ENCODE results near the gene RTN4RL2.
"Not testable (repeated sequence)": the region's sequence is repeated elsewhere in the genome, so short reads cannot be mapped to it uniquely, and the experiment has no call there.

RTN4RL2 gene

GRCh38 chr11:57439786-57440185 lies 20.5 kb upstream of the RTN4RL2 start:
- Histone ChIP-seq H3K79me2 (ENCODE audit: insufficient read depth, low read length) (no peaks in the 10 kb centered on the region), H3K4me3 (ENCODE audit: insufficient read depth, low read length, poor library complexity, severe bottlenecking) (no peak overlapping the region), H3K9me2 (replicated peaks; ENCODE audit: insufficient read depth, low read length) (no peaks in the 10 kb centered on the region), H3K27ac (ENCODE audit: low read depth, low read length) (no peak overlapping the region), H2AFZ (ENCODE audit: low read depth, low read length, severe bottlenecking) (no peak overlapping the region), H3K27me3 (ENCODE audit: low read length) (no peaks in the 10 kb centered on the region), H3K36me3 (ENCODE audit: low read length) (no peaks in the 10 kb centered on the region), H3K9me3 (ENCODE audit: insufficient read depth, low read length) (no peaks in the 10 kb centered on the region), H3F3A (ENCODE audit: insufficient read depth) (no peaks in the 10 kb centered on the region), H3K4me2 (ENCODE audit: low read depth, low read length, poor library complexity, severe bottlenecking) (no peak overlapping the region), H4K20me1 (ENCODE audit: low read depth, low read length) (no peaks in the 10 kb centered on the region), H3K9ac (ENCODE audit: low read length) (no peak overlapping the region)
- no peak for TF ChIP-seq EZH2phosphoT487 (conservative IDR thresholded peaks at IDR 0.05; ENCODE audit: low read length)
- TF ChIP-seq CTCF (IDR thresholded peaks at IDR 0.05; ENCODE audit: insufficient read depth, low read length, poor library complexity, severe bottlenecking): no peak

GRCh38 chr11:57440744-57441414 lies 19.4 kb upstream of the RTN4RL2 start:
- Histone ChIP-seq H3F3A (ENCODE audit: insufficient read depth) (no peaks in the 10 kb centered on the region), H3K9me2 (replicated peaks; ENCODE audit: insufficient read depth, low read length) (no peaks in the 10 kb centered on the region), H3K4me3 (ENCODE audit: insufficient read depth, low read length, poor library complexity, severe bottlenecking) (no peak overlapping the region), H2AFZ (ENCODE audit: low read depth, low read length, severe bottlenecking) (no peak overlapping the region), H3K9me3 (ENCODE audit: insufficient read depth, low read length) (no peaks in the 10 kb centered on the region), H3K79me2 (ENCODE audit: insufficient read depth, low read length) (no peaks in the 10 kb centered on the region), H3K27ac (ENCODE audit: low read depth, low read length) (no peak overlapping the region), H3K4me2 (ENCODE audit: low read depth, low read length, poor library complexity, severe bottlenecking) (no peak overlapping the region), H3K9ac (ENCODE audit: low read length) (no peak overlapping the region), H3K36me3 (ENCODE audit: low read length) (no peaks in the 10 kb centered on the region), H4K20me1 (ENCODE audit: low read depth, low read length) (no peaks in the 10 kb centered on the region), H3K27me3 (ENCODE audit: low read length) (no peaks in the 10 kb centered on the region)
- TF ChIP-seq CTCF (IDR thresholded peaks at IDR 0.05; ENCODE audit: insufficient read depth, low read length, poor library complexity, severe bottlenecking) (no peak), EZH2phosphoT487 (conservative IDR thresholded peaks at IDR 0.05; ENCODE audit: low read length) (no peak)

GRCh38 chr11:57444362-57445121 lies 15.8 kb upstream of the RTN4RL2 start:
- H3K4me3 ChIP-seq (ENCODE audit: insufficient read depth, low read length, poor library complexity, severe bottlenecking): no peak overlapping the region
- H3K9ac ChIP-seq (ENCODE audit: low read length): no peak overlapping the region
- TF ChIP-seq CTCF (IDR thresholded peaks at IDR 0.05; ENCODE audit: insufficient read depth, low read length, poor library complexity, severe bottlenecking): no peak
- TF ChIP-seq EZH2phosphoT487 (conservative IDR thresholded peaks at IDR 0.05; ENCODE audit: low read length): no peak
- H3K79me2 ChIP-seq (ENCODE audit: insufficient read depth, low read length): no peaks in the 10 kb centered on the region
- H3K36me3 ChIP-seq (ENCODE audit: low read length): no peaks in the 10 kb centered on the region
- H3K9me2 ChIP-seq (replicated peaks; ENCODE audit: insufficient read depth, low read length): no peaks in the 10 kb centered on the region
- no peaks in the 10 kb centered on the region for H3F3A ChIP-seq (ENCODE audit: insufficient read depth)
- no peaks in the 10 kb centered on the region for H4K20me1 ChIP-seq (ENCODE audit: low read depth, low read length)
- no peak overlapping the region for H2AFZ ChIP-seq (ENCODE audit: low read depth, low read length, severe bottlenecking)
- H3K27me3 ChIP-seq (ENCODE audit: low read length): no peaks in the 10 kb centered on the region
- no peak overlapping the region for H3K4me2 ChIP-seq (ENCODE audit: low read depth, low read length, poor library complexity, severe bottlenecking)
- no peaks in the 10 kb centered on the region for H3K9me3 ChIP-seq (ENCODE audit: insufficient read depth, low read length)
- H3K27ac ChIP-seq (ENCODE audit: low read depth, low read length): no peak overlapping the region

GRCh38 chr11:57445122-57445394 lies 15.3 kb upstream of the RTN4RL2 start:
- H3K4me3 ChIP-seq (ENCODE audit: insufficient read depth, low read length, poor library complexity, severe bottlenecking): not testable (repeated sequence)

More at GRCh38 chr11:57445122-57445394, 15.3 kb upstream of the RTN4RL2 start:
- not testable (repeated sequence) for H3K27ac ChIP-seq (ENCODE audit: low read depth, low read length); H4K20me1 ChIP-seq (ENCODE audit: low read depth, low read length); H3K9me2 ChIP-seq (replicated peaks; ENCODE audit: insufficient read depth, low read length); H3K9ac ChIP-seq (ENCODE audit: low read length); H3K79me2 ChIP-seq (ENCODE audit: insufficient read depth, low read length); H3F3A ChIP-seq (ENCODE audit: insufficient read depth); H3K9me3 ChIP-seq (ENCODE audit: insufficient read depth, low read length); H2AFZ ChIP-seq (ENCODE audit: low read depth, low read length, severe bottlenecking); H3K36me3 ChIP-seq (ENCODE audit: low read length); H3K4me2 ChIP-seq (ENCODE audit: low read depth, low read length, poor library complexity, severe bottlenecking); H3K27me3 ChIP-seq (ENCODE audit: low read length)

Data from SU-DHL-6 (cell line).